HG02840 (cell line): ENCODE data around the gene BOD1L1.

Experiments
- ATAC-seq: cut with Tn5 transposase; IDR thresholded peaks from one replicate; pipeline ENCODE4 v1.9.1; 2021; ENCODE audit warnings: mild to moderate bottlenecking, moderate library complexity, moderate number of reproducible peaks; ENCODE audit not compliant: unreplicated experiment, low FRiP score

The BOD1L1 gene

DNA sequence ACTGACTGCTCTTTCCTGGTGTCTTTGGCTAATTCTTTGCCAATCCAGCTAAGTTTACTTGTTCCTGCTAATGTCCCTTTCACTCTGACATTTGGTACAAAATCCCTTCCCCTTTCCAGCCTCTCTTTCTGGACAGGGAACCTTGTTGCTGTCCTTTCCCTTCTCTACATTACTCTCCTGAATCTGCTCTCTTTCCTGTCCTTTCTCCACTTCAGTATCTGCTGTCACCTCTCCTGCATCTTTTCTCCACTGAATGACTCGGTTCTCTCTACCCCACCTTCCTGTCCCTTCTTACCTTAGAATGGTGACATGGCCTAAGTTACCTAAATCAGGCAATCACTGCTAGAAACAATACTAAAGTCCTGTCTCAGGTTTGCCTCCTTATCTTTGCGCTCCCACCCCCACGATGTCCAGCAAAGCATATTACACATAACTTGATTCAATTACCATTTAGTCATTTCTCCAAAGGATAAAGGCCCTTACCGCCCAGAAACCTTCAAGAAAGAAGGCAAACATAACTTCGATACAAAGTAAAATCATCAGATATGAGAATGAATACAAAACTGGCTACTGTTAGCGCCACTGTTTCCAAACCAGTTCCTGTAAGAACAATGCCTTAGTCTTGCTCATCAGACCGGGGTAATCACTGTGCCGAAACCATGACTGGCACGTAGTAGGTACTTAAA, 890 bp downstream of the BOD1L1 start:
- ATAC-seq: no peak

DNA sequence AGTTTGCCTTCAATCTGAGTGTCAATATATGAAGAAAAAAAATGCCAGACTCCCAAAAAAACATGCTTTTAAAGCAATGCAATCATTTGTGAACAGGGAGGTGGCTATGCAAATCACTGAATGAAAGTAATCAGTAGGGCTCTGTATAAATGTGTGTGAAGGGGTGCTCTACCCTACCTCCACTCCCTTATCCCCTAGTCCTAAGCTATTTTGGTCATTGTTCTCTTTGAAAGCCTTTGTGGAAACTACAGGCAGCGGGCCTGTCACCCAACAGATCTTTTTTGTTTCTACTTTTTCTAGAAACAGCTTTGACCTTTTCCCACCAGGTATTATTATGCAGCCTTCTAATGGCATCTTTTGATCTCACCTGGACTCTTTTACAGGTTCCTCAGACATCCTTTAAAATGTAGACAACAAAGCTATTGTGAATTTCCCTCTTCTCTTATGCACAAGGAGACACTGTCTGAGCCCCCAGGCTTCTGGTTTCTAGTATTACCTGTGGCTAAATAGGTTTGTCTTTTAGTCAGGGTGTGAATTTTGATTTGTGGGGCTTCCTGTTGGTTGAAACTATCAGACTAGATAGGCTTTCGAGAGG, 9.2 kb downstream of the BOD1L1 start:
- no peak for ATAC-seq

DNA sequence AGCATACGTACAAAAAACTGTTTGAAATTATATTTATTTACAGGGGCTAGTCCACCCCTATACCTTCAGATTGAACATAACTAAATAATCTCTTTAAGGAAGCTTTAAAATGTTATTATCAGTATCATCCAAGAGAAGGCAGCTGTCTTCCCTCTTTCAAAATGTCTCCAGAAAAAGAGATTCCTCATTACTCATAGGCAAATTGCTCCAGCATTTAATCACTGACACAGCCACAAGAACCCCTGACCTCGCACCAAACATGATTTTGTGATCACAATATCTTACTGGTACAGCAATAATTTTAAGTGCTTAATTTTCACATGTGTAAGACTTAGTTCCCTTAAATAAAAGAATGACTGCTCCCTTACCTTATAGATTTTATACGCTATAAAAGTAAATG, 9.7 kb downstream of the BOD1L1 start:
- ATAC-seq: no peak

DNA sequence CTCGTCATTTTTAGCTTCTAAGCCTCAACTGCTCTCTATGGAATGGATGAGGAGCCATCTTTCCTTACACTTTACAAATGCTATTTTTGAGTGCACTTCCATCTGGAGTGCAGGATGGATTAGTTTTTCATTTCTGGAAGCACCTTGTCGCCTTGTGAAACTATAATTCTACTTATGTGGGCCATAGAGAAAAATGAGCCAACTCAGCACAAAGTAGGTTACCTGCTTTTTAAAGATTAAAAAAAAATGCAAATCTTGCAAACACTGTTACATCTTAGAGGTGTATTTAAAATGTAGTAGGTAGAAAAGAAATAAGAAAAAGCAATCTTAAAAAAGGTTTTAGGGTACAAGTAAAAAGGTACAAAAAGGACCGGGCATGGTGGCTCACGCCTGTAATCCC, 10.9 kb downstream of the BOD1L1 start:
- ATAC-seq: no peak

DNA sequence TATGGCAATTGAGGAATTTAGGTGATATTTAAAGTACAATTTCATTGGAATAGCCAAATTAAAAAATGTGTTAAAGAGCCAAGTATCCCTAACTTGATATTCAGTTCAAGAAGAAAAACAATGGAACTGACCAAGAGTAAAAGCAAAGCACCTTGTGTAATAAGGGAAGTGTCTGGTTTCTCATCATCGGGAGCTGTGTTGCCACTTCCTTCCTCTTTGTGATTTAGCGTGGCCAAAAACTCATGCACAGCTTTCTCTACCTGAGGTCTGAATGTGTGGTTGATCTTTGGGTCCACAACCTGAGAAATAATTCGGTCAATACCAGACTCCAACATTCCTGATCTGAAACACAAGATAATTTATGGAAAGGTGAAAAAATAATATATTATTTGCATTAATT, 12.4 kb downstream of the BOD1L1 start:
- no peak for ATAC-seq

DNA sequence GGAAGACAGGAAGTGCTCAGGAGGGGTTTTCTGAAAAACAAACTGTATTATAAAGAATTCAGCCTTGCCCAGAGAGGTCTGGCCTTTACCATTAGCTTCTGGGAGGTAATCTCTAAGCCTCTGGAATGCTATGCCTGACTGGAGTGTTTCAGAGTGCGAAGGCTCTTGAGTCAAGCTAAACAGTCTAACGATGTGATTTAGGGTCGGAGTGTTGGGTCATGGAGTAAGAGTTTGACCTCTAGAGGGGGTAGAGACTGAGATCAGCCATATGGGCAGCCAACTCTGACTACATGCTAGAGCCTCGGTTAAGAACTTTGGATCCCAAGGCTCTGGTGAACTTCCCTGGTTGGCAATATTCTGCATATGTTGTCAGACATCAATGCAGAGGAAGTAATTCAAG, 15.0 kb downstream of the BOD1L1 start:
- no peak for ATAC-seq

DNA sequence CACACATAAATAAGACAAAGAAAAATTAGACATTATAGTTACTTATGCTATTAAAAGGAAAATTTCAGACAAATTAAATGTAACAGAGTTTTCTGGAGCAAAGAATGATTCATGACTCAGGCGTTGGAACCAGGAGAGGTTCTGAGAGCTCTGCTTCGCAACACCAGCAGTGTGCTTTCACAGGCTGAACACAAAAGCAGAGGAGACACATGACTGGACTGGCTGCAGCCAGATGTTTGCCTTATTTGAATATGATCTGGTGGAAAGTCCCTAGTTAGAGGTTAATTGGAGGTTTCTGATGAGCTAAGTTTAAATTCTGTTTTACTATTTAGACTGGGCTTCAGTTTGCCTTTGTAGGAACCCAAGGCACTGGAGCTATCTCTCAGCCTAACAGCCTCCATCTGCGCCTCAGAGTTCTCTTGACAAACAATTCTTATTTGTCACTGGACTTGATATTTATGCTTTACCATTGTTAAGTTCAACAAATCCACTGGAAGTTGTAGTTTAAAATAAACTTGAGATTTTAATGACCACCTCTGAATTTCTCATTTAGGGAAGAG, 16.2 kb downstream of the BOD1L1 start:
- ATAC-seq: peak; percentile 97

DNA sequence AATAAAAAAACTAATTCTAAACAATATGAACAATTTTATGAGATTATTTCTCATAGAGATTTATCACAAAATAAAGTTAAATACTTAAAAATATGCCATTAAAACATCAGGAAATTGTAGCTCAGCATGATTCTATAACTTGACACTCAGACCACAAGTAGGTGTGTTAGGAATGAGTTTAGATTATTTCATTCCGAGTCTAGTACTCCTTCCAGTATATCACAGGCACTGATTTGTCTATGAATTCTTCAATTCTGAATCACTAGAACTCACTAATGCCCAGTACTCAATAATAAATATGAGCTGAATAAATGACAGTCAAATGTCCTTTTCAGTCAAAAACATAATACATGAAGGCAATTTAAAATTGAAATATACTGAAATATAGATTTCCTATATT, 22.2 kb downstream of the BOD1L1 start:
- ATAC-seq: no peak

DNA sequence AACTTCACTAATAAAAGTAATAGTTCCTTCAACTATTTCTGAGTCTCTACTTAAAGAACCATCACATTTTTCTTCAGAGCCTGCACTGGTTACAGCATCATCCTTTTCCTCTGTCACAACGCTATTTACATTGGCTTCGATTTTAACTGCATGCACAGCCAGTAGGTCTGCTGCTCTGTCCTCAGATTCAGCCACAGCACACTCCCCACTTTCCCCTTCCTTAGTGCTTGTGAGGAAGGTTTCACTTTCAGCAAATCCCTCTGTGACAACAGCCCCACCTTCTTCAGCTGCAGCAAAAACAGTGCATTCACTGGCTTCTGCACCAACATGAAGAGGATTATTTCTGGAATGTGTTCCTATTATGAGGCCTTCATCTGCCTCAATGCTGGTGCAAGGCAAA, 25.7 kb downstream of the BOD1L1 start:
- no peak for ATAC-seq

DNA sequence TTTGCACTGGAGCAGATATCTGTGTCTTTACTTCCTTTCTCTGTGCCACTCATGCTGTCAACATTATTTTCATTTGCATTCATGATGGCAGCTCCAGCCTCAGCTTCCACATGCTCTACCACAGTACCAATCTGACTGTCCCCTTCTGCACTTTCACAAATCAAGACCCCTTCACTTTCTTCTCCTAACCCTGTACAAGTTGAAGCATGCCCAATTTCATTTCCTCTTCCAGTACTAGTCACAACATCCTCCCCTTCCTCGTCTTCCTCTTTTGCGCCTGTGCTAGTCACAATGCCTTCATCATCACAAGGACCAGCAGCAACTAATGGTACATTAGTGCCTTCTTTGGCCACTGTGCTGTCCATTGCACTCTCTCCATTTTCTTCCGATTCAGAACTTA, 26.5 kb downstream of the BOD1L1 start:
- ATAC-seq: no peak

DNA sequence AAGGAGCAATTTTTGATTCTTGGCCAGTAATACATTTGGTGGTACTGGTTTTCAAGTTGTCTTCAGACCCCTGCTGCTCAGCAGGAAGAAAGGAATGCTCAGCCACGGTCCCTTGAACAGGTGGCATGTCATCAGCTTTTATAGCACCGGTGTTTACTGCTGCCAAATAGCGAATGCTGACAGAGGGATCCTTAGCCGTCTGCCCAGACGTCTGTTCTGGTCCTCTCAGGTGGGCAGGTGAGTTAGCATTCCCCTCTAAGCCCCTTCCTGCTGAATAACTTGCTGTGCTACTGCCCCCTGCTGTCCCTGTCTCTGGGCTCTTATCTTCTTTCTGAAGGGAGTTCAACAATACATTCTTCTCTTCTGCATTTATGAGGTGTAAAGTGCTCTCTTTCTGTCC, 28.4 kb downstream of the BOD1L1 start:
- no peak for ATAC-seq

DNA sequence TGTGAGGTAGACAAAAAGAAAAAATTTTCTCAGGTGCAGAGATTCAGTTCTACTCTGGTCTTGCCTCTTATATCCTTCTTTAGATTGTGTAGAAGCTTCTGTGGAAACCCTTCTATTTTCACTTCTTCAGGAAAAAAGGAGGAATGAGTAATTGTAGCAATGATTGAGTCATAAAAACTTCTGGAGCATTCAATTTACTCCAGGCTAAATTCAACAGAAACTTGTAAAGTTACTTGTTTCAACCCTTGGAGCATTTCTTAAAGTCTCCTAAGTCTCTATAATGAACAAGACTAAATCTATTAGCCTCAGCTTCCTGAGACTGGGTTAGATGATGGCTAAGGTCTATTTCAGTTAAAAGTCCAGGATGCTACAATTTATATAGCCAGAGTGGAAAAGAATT, 29.9 kb downstream of the BOD1L1 start:
- ATAC-seq: no peak

DNA sequence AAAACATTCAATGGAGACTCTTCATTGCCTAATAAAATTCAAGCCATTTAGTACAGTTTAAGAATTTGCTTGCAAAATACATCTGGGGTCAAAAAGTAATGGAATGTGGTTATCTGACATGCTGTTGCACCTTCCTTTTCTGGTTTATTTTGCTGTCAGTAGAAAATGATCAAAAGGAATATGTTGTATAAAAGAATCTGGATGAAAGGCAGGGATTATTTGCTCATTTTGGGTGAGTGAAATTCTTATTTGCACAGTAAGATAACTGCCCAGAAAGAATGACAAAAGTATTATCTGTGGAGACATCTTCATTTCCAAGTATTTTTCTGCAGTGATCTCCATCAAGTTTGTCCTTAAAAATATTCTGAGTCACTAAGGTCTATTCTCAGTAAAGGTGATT, 30.4 kb downstream of the BOD1L1 start:
- no peak for ATAC-seq

DNA sequence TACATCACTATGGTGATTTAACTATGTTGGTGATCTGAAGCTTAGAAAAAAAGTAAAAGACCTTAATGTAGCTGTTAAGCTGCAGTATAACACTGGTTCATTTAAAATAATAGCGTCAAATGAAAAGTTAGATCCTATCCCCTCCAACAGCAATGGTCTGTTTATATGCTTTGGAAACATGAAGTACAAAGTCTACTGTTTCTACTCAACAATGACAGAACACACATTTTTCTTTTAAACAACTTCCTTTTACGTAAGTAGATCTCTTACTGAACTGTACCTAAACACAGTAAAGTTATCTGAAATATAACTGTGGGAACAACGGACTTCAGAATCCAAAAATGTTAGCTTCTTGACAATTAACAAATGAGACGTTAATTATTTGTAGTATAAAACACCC, 35.3 kb downstream of the BOD1L1 start:
- ATAC-seq: no peak

DNA sequence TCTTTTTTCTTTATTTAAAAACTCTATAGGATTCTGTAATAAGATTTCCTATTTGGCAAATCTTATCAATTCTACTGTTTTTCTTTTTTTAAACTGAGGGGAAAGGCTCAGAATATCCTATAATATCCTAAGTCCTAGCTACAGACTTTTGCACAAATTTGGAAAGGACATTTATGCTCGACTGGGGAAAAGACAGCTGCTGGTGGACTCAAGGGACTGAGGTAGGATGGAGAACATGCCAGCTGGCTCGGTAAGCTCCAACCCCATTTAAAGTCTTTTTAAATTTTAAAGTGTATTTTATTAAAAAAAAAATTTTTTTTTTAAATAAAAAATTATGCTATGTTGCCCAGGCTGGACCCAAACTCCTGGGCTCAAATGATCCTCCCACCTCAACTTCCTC, 36.8 kb downstream of the BOD1L1 start:
- ATAC-seq: no peak

DNA sequence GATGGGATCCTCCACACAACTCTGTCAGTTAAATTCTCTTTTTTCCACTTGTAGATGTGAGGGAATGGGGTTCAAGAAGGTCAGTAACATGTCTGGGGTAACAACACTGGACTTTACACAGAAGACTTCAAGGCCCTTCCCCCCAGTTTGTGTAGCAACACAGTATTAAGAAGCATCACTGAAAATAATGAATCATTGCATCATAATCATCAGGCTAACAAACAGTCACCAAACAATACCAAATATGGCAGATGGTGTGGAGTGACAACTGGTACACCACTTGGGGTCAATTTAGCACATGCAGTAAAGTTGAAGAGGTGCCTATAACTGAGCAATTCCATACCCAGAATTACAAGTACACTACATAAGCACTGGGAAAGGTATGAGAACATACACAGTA, 38.6 kb downstream of the BOD1L1 start:
- ATAC-seq: no peak

DNA sequence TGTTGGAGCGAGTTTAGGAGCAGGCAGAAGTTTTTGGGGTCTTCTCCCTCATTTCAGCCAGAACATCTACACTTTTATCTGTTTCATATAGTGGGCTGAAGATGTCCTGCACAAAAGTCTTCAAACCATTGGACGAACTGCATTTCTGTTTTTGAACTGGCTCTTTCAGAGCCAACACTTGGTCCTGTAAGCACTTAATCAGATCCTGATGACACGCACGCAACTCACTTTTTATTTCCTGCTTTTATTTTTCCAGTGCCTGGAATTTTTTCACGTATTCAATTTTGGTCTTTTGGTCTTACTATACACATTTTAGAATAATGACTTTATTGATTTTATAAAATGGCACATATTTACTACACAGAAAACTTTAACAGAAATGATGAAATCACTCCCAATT, 43.0 kb downstream of the BOD1L1 start:
- no peak for ATAC-seq

DNA sequence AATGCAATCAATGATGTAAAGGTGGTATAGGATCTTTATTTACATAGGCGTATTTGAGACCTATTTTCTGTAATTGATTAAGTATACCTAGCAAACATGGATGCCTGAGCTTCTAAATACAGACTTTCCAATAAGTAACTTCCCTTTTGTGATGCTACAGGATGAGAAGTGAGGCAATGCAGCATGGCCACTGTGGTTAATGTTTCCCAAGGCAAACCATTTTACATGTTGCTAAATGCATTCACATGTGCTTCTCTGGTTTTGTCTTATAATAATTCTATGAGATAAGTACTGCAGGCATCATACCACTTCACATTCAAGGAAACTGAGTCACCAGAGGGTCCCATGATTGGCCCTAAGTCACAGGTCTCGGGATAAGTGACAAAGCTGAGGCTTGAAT, 47.5 kb downstream of the BOD1L1 start:
- ATAC-seq: no peak

DNA sequence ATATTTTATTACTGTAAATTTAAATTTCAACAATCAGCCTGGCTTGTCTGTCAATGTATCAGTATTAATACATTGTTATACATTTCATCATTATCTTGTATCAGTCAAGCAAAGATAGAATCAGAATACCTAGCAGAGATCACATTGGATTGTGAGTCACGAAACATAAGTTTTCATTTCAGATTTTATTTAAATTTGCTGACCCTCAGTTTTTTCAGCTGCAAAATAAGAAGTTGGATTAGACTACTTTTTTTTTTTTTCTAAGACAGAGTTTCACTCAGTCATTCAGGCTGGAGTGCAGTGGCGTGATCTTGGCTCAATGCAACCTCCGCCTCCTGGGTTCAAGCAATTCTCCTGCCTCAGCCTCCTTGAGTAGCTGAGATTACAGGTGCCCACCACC, 49.9 kb downstream of the BOD1L1 start:
- ATAC-seq: no peak

DNA sequence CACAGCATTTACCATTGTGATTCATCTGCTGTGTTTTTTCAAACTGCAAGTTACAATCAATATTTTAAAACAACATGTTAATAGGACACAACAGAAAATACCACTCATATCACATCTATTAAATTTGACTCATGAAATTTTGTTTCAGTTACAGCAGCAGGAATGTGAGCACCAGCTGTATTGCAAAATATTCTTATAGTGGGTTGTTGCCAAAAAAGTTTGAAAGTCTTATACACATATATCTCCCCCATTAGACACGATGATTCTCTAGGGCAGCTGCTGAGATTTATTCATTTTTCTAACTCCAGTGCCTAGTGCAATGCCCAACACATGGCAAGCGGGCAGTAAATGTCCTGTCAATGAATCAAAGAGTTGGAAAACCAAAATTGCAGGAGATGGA, 56.6 kb downstream of the BOD1L1 start:
- no peak for ATAC-seq

DNA sequence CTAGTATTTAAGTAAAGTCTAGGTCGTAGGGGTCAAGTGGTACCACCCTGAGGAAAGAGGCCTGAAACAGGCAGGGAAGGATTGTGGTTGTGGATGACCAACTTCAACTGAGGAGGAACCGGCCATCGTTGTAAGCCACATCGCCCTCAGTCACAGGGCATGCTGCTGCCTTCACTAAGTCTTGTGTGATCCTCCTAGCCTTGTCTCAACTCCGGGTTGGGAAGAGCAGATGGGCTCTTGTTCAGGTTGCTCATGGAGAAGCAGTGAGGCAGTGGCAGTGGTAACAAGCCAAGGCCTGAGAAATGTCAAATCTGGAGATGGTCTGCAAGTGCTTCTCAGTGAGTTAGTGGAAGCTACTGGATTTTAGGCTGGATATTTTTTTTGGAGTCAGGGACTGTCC, 60.4 kb downstream of the BOD1L1 start:
- no peak for ATAC-seq

DNA sequence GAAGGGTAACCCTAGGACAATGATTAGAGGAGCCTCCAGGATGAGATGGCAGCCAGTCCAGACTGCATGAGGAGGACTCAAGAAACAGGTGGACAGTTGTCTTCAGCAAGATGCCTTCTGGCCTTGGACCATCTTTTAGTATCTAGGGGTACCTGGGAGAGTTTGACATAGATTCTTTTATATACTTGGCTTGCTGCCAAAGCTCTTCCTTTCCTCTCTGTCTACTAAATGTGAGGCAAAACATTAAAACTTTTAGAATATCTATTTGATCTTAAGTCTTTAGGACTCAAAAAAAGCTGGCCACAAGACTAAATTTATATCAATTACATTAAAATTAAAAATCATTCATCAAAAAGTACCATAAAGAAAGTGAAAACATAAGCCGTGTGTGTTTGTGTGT, 64.6 kb downstream of the BOD1L1 start:
- no peak for ATAC-seq
